ENCODE data around the gene CCDC157. TPM values are rescaled to one million over a fixed set of nuclear protein-coding genes. Genes with fewer than 3 reads are reported as not detected.

CCDC157 gene
- total RNA-seq, 1 experiment from 2014 or later = 6.2 TPM

DNA sequence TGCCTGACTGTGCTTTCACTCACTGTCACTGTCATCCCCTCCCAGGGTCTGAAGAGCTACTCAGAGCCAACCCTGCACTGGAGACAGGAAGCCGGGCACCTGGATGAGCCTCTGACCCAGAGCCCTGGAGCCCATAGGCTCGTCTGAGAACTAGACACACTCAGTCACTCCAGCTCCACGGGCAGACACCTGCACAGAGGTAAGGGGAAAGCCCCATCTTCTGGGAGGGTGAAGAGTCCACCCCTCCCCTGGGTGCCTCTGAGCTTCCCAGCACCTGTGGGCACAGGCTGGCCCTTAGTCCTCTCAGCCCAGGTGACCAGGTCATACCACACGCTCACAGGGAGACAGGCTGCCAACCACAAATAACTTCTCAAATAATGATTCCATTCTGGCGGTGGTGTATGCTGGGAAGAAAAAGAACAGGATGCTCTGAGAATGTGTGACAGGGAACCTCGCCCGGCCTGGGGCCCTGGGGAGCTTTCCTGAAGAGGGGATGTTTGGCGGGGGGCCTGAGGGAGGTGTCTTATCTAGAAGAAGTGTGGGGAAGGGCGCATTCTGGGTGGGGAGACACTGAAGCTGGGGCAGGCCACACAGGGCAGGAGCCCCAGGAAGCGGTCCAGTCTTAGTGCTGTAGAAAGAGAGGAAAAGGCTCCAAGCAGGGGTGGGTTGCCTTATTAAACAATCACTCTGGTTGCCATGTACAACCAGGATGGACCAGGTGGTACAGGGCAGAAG is 5.3 kb downstream of the CCDC157 start:
- ChIA-PET CTCF (interaction anchor here (0.6 kb wide), 1 partner anchor 74 kb away, joined by 4 read pairs; no protein-coding TSS in a partner anchor), POLR2A (ENCODE audit: unreplicated experiment) (interaction anchor here (0.6 kb wide), 1 partner anchor 13 kb away, joined by 3 read pairs; no protein-coding TSS in a partner anchor)

DNA sequence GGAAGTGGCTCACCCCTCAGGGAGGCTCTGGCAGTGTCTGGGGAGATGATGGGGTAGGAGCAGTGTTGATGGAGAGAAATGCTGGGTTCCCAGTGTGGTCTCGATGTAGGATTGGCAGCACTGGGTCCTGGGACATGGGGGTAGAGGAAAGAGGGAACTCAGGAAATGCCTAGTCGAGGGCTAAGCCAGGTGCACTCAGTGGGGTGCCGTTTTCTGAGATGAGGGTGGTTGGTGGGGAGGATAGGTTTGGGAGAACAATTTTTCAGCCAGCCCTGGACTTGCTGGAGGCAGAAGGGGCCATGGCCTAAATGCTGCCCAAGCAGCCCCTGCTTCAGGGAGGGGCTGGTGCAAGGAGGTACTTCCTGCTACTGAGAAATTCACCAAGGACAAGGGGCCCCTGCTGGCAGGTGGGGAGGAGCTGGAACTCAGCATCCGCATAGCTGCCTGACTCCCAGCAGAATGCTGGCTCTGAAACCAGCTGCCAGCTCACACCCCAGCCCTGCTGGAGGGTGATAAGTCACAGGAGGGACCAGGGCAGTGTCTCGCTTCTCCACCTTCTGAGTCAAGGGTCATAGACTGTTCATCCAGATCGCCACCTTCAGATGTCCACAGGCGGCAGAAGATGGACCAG is 6.0 kb downstream of the CCDC157 start:
- Histone ChIP-seq H4K20me1 (ENCODE audit: insufficient read depth) (no peaks in the 10 kb centered on the region), H3K4me2 (no peak overlapping the region), H3K79me2 (ENCODE audit: low read depth) (no peaks in the 10 kb centered on the region; the same call in none of the 2 replicates), H3K27ac (no peak overlapping the region), H3K9me3 (ENCODE audit: insufficient read depth, low read depth) (no peaks in the 10 kb centered on the region), H3K9me2 (ENCODE audit: insufficient read depth) (no peaks in the 10 kb centered on the region), H3F3A (ENCODE audit: insufficient read depth, low read depth) (peaks cover 11% of the 10 kb centered on the region; the same call in 1 of the 2 replicates), H3K4me3 (no peak overlapping the region), H2AFZ (no peak overlapping the region), H3K36me3 (ENCODE audit: low read depth) (no peaks in the 10 kb centered on the region), H3K27me3 (ENCODE audit: insufficient read depth, low read depth) (no peaks in the 10 kb centered on the region), H3K4me1 (replicated peaks; ENCODE audit: insufficient read depth) (0 out of 2 replicates have a peak, but pooled peaks cover 4% of the 10 kb centered on the region)
- no TSS peak for BruUV-seq (replicated peaks)
- CTCF ChIA-PET = interaction anchor here (0.7 kb wide), 1 partner anchor 75 kb away, joined by 3 read pairs; no protein-coding TSS in a partner anchor
- no peak for TF ChIP-seq EZH2 (IDR thresholded peaks at IDR 0.05; ENCODE audit: low read depth)
- TF ChIP-seq, protein P1, sequence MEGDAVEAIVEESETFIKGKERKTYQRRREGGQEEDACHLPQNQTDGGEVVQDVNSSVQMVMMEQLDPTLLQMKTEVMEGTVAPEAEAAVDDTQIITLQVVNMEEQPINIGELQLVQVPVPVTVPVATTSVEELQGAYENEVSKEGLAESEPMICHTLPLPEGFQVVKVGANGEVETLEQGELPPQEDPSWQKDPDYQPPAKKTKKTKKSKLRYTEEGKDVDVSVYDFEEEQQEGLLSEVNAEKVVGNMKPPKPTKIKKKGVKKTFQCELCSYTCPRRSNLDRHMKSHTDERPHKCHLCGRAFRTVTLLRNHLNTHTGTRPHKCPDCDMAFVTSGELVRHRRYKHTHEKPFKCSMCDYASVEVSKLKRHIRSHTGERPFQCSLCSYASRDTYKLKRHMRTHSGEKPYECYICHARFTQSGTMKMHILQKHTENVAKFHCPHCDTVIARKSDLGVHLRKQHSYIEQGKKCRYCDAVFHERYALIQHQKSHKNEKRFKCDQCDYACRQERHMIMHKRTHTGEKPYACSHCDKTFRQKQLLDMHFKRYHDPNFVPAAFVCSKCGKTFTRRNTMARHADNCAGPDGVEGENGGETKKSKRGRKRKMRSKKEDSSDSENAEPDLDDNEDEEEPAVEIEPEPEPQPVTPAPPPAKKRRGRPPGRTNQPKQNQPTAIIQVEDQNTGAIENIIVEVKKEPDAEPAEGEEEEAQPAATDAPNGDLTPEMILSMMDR (conservative IDR thresholded peaks at IDR 0.05) = no peak
- POLR2A ChIA-PET (ENCODE audit: unreplicated experiment) = no interaction called here
- intact Hi-C loops (cut with micrococcal nuclease; ENCODE audit: unreplicated experiment) = no loop called here
- peak; percentile 55 to 73 for DNase-seq

More for the DNA sequence above, 5.3 kb downstream of the CCDC157 start:
- H4K20me1 ChIP-seq (ENCODE audit: insufficient read depth) = no peaks in the 10 kb centered on the region
- 0 out of 2 replicates have a peak, but pooled peaks cover 8% of the 10 kb centered on the region for H3K4me1 ChIP-seq (replicated peaks; ENCODE audit: insufficient read depth)
- DNase-seq = no peak
- no peaks in the 10 kb centered on the region for H3K9me3 ChIP-seq (ENCODE audit: insufficient read depth, low read depth)
- H3K27me3 ChIP-seq (ENCODE audit: insufficient read depth, low read depth) = no peaks in the 10 kb centered on the region
- intact Hi-C loops (cut with micrococcal nuclease; ENCODE audit: unreplicated experiment) = no loop called here
- BruUV-seq (replicated peaks) = no TSS peak
- H3K27ac ChIP-seq = no peak overlapping the region
- H3K79me2 ChIP-seq (ENCODE audit: low read depth) = no peaks in the 10 kb centered on the region; the same call in none of the 2 replicates
- no peaks in the 10 kb centered on the region for H3K36me3 ChIP-seq (ENCODE audit: low read depth)
- no peak overlapping the region for H3K4me2 ChIP-seq
- no peak overlapping the region for H3K4me3 ChIP-seq
- H2AFZ ChIP-seq = no peak overlapping the region
- H3F3A ChIP-seq (ENCODE audit: insufficient read depth, low read depth) = peaks cover 11% of the 10 kb centered on the region; the same call in 1 of the 2 replicates
- H3K9me2 ChIP-seq (ENCODE audit: insufficient read depth) = no peaks in the 10 kb centered on the region
- TF ChIP-seq, protein P1 (conservative IDR thresholded peaks at IDR 0.05) = no peak
- TF ChIP-seq EZH2 (IDR thresholded peaks at IDR 0.05; ENCODE audit: low read depth) = no peak

DNA sequence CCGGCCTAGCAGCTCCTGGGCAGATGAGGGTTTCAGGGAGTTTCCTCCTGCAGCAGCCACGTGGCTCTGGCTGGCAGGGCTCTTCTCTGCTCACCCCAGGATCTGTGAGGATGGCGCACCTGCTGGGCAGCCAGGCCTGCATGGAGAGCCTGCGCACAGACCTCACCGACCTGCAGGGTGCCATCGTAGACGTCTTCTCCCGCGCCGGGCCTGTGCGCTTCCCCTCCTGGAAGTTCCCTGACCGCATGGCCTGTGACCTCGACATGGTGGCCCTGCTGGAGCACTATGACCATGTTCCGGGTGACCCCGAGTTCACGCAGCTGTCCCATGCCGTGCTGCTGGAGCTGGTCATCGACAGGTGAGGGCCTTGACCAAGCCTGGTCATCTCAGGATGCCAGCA is 9.1 kb downstream of the CCDC157 start:
- H3F3A ChIP-seq (ENCODE audit: insufficient read depth, low read depth) = peaks cover 11% of the 10 kb centered on the region; the same call in 1 of the 2 replicates

More for the DNA sequence above, 9.1 kb downstream of the CCDC157 start:
- no peaks in the 10 kb centered on the region for H3K9me2 ChIP-seq (ENCODE audit: insufficient read depth)
- no peaks in the 10 kb centered on the region for H3K36me3 ChIP-seq (ENCODE audit: low read depth)
- H3K27me3 ChIP-seq (ENCODE audit: insufficient read depth, low read depth) = no peaks in the 10 kb centered on the region
- no peak for TF ChIP-seq EZH2 (IDR thresholded peaks at IDR 0.05; ENCODE audit: low read depth)
- TF ChIP-seq, protein P1 (conservative IDR thresholded peaks at IDR 0.05) = no peak
- no TSS peak for BruUV-seq (replicated peaks)
- no peak overlapping the region for H3K4me3 ChIP-seq
- no peak overlapping the region for H2AFZ ChIP-seq
- ChIA-PET POLR2A (ENCODE audit: unreplicated experiment) (no interaction called here), CTCF (no interaction called here)
- H3K79me2 ChIP-seq (ENCODE audit: low read depth) = no peaks in the 10 kb centered on the region
- no peak for DNase-seq
- no peaks in the 10 kb centered on the region for H4K20me1 ChIP-seq (ENCODE audit: insufficient read depth)
- no peaks in the 10 kb centered on the region for H3K9me3 ChIP-seq (ENCODE audit: insufficient read depth, low read depth)
- no peak overlapping the region for H3K4me2 ChIP-seq
- H3K27ac ChIP-seq = no peak overlapping the region
- intact Hi-C loops (cut with micrococcal nuclease; ENCODE audit: unreplicated experiment) = no loop called here
- no peaks in the 10 kb centered on the region for H3K4me1 ChIP-seq (replicated peaks; ENCODE audit: insufficient read depth)
